Myocyte (in vitro differentiated cells): ENCODE data around the gene UROS. TPM values are rescaled to one million over a fixed set of nuclear protein-coding genes. Genes with fewer than 3 reads are reported as not detected.
A peak's percentile ranks its signal among the peaks of the same experiment; 100 is the strongest.

Experiments
- DNase-seq: peaks from one replicate; pipeline ENCODE4 v3.0.0-alpha.2; 2012; ENCODE audit warnings: low read depth
- total RNA-seq: library from RNA; depleted of rRNA; stranded (reverse); fragments of >200 nt; gene quantifications from 2 replicates; pipeline ENCODE4 v1.2.3, GENCODE V29; 2014

The UROS gene
- total RNA-seq, 1 donor from 2014 or later = 94.3 TPM

GRCh38 chr10:125836746-125837145, 13.7 kb upstream of the UROS start:
- DNase-seq = no peak

DNA sequence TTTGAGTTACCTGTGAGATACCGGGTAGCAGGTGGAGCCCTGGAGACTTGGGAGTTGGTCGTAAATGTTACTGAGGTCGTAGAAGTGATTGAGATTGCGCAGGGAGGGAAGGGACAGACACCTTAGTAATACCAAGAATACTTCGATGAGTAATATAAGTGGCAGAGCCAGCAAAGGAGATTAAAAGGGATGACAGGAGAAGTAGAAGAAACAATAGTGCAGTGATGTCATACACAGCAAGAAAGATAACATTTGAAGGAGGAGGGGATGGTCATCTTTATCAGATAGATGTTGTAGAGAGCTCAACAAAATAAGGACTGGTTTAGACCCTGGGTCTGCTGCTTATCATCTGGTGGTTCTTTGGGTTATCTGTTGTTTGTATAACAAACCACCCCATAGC, 5.3 kb upstream of the UROS start:
- DNase-seq = no peak

DNA sequence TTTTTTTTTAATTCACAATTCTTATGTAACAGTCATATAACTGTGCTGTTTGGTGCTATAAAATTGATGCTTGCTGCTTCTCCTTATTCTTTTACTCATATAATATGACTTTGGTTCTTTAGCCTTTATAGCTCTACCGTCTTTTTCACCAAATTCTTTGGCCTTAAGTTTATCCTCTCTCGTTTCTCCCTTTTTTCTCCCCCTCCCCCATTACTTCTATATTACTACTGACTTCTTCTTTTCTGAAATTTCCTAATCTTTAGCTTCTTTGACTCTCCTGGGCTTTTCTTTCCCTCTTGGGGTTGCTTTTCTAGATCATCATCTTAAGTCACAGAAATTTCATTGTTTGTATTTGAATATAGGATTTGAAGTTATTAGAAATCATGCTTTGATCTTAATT, 4.1 kb upstream of the UROS start:
- DNase-seq = no peak

- no peak for DNase-seq
These were observed 1.7 kb upstream of the UROS start for GRCh38 chr10:125824736-125825135.

DNA sequence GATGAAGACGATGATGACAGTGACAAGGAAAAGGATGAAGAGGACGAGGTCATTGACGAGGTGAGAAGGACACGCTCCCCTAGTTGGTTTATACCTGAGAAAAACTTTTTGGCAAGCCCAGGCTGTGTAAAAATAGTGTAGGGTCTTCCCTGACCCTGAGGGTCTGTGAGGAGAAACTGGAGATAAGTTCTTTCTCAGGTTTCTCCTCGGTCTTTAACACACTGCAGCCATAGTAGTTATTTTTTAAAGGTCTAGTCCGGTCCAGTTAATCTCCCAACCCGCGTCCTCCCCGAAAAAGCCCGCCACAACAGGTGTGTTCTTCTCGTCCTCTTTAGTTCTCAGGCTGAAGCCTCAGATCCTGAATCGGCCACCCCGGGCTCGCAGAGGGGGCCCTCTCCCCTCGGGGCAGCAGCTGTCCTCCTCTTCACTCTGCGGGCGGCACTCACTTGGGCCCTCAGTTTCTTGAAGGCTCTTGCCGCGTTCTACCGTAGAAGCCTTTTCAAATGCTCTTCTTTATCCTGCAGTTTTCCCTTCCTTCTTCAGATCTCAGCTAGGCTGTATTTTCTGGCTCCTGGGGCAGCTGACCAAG, 699 bp upstream of the UROS start:
- peak; percentile 34 for DNase-seq

GRCh38 chr10:125820701-125821100, 2.4 kb downstream of the UROS start:
- DNase-seq = no peak

- no peak for DNase-seq
These were observed 5.6 kb downstream of the UROS start for GRCh38 chr10:125817337-125817946.

- no peak for DNase-seq
These were observed 6.5 kb downstream of the UROS start for GRCh38 chr10:125816548-125816947.

DNA sequence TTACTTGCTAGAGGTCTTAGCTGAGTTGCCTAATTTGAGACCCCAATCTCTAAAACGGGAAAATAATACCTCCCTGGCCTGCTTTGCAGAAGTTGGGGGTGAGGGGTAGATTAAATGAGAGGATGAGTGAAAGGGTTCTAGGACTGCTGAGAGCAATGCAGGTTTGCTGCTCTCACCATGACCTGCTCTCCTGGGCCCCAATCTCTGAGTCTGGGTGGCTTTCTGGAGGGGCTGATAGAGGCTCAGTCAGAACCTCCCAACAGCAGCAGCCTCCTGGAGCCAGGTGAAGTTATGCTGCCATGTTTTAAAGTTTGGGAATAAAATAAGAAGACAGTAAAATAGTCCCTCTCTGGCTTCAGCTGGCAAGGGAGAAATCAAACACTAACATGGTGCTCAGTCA, 7.3 kb downstream of the UROS start:
- DNase-seq = no peak

GRCh38 chr10:125812128-125812750, 10.8 kb downstream of the UROS start:
- peak; percentile 39 for DNase-seq

GRCh38 chr10:125811251-125811650, 11.8 kb downstream of the UROS start:
- peak; percentile 16 for DNase-seq

DNA sequence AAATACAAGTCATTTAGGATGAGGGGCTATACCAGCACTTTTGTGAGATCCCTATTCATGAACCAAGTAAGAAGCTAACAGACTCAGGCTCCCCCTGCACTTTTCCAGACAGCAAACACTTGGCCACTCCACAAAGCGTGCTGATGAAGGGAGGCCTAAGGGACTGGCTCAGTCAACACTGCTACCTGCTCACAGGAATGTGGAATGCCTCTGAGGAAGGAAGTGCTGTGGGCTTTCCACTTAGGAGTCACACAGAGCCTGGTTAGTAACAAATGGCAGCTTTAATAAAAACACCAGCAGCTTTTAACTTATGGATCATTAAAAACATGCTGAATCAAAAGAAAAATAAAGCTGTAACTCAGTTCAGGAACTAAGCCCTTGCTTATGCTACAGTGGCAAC, 15.0 kb downstream of the UROS start:
- no peak for DNase-seq

- DNase-seq = no peak
These were observed 20.3 kb downstream of the UROS start for GRCh38 chr10:125802739-125803138.

GRCh38 chr10:125802131-125802530, 20.9 kb downstream of the UROS start:
- DNase-seq = no peak

- no peak for DNase-seq
These were observed 21.5 kb downstream of the UROS start for GRCh38 chr10:125801574-125801973.

GRCh38 chr10:125799451-125800182, 23.4 kb downstream of the UROS start:
- DNase-seq = peak; percentile 32

- no peak for DNase-seq
These were observed 24.9 kb downstream of the UROS start for GRCh38 chr10:125797994-125798662.

DNA sequence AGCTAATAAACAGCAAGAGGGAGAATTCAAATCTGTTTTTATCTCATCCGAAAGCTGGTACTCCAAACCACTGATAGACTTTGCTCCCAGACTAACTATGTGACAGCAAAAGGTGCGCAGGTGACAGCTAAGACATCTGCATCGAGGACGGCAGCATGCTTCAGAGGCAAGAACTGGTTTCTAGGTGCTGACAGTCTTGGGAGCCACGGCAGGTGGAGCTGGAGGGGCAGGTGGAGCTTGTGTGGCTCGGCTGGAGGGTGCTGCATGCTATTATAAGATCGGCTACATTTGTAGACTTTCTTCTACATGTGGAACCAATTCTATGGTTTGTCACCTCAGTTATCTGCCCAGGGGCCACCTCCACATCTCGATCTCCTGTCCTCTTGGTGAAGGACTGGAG, 25.6 kb downstream of the UROS start:
- no peak for DNase-seq

DNA sequence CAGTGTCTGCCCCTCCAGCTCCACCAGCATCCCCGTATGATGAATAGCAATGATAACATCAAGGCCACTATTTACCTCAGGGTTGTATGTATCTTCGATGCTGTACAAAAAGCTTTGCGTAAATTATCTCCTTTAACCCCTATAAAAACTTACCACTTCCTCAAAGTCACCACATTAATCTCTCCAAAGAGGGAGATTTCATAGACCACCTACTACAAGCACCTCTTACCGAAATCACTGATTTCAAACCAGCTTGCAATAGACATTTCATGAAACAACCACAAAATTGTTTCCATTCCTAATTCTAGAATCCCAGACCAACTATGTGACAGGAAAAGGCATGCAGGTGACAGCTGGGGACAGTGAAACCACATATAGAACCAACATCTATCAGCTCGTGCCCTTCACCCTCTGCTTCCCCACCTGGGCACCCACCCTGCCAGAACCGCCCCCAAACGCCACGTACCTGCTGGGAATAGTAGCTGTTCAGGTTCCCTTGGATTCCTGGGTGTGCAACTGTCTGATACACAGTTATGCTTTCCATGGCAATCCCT, 27.3 kb downstream of the UROS start:
- DNase-seq = no peak

- peak; percentile 33 for DNase-seq
These were observed 27.9 kb downstream of the UROS start for GRCh38 chr10:125795128-125795527.
